ENCODE results near the gene MRS2.

DNA sequence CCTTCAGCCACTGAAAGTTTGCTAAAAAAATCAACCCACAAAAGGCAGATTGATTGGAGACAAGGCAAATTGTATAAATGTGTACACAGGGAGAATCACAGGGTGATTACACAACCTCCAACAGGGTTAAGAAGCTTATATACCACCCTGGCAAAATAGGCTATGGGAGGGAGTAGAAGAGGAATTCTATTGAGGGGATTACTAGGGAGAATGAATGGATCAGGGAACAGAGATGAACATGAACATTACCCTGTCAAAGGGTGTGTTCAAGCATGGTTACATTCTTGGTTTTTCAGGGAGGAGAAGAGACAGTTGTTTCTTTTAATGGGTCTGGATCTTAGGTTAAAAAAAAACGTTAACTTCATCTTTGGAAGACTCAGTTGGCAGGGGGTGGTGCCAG is 5.1 kb upstream of the MRS2 start:
- TF ChIP-seq, protein P1, sequence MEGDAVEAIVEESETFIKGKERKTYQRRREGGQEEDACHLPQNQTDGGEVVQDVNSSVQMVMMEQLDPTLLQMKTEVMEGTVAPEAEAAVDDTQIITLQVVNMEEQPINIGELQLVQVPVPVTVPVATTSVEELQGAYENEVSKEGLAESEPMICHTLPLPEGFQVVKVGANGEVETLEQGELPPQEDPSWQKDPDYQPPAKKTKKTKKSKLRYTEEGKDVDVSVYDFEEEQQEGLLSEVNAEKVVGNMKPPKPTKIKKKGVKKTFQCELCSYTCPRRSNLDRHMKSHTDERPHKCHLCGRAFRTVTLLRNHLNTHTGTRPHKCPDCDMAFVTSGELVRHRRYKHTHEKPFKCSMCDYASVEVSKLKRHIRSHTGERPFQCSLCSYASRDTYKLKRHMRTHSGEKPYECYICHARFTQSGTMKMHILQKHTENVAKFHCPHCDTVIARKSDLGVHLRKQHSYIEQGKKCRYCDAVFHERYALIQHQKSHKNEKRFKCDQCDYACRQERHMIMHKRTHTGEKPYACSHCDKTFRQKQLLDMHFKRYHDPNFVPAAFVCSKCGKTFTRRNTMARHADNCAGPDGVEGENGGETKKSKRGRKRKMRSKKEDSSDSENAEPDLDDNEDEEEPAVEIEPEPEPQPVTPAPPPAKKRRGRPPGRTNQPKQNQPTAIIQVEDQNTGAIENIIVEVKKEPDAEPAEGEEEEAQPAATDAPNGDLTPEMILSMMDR (IDR thresholded peaks at IDR 0.05), result no peak
- no peak for TF ChIP-seq POLR2A (IDR thresholded peaks at IDR 0.05)
